T-helper 1 cell (primary cell): ENCODE measurements around the gene LYPD6B.

ENCODE experiments used
- DNase-seq, 5 donors: peaks; one replicate each; pipeline ENCODE4 v3.0.0-alpha.2; 2012 to 2020

The LYPD6B gene

DNA sequence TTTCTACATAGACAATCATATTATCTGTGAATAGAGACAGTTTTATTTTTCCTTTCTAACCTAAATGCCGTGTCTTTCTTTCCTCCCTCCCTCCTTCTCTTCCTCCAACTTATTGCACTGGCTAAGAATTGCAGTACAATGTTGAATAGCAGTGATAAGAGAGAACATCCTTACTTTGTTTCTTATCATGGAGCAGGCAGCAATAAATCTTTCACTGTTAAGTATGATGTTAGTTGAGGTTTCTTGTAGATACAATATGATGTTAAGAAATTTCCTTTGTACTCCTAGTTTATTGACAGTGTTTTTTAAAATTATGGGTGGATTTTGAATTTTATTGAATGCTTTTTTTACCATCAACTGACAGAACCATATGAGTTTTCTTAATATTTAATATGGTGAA lies 6.0 kb downstream of the LYPD6B start:
- DNase-seq = no peak

- DNase-seq = no peak
Measured at GRCh38 chr2:149047118-149047517, 8.6 kb downstream of the LYPD6B start.

DNA sequence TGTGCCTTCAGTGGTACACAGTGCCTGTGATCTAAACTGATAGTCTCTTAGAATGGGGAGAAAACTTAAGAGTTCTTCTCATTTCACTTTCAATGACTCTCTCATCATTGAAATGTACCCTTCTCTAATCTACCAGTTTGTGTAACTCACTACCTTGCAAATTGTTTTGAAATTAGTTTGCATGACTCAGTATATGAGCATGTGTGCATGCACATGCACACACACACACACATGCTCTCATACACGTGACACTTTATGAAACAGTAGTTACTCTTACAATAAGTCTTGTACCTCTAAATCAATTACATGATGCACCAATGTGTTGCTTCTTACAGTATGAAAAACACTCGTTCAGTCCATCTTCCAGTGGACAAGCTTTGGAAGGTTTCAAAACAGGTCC lies 10.6 kb downstream of the LYPD6B start:
- DNase-seq = no peak

DNA sequence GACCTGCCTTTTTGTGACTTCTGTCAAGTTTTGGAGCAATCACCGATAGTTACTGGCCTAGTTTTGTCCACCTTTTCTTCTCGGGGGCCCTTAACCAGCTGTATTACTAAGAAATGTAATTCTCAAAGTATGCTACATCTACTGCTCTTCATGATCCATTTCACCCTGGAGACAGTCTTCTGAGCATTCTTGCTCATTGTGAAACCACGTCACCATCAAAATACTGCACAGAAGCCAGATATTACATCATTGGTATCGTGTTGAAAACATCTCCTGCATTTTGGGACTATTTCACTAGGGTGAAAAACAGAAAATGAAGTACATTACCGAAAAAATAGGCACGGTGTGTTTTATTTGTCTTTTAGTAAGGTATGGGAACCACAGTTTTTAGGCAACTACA lies 11.7 kb downstream of the LYPD6B start:
- peak in 1 of 5 donors; percentile 40 for DNase-seq

GRCh38 chr2:149055751-149056150 lies 17.3 kb downstream of the LYPD6B start:
- no peak for DNase-seq

DNA sequence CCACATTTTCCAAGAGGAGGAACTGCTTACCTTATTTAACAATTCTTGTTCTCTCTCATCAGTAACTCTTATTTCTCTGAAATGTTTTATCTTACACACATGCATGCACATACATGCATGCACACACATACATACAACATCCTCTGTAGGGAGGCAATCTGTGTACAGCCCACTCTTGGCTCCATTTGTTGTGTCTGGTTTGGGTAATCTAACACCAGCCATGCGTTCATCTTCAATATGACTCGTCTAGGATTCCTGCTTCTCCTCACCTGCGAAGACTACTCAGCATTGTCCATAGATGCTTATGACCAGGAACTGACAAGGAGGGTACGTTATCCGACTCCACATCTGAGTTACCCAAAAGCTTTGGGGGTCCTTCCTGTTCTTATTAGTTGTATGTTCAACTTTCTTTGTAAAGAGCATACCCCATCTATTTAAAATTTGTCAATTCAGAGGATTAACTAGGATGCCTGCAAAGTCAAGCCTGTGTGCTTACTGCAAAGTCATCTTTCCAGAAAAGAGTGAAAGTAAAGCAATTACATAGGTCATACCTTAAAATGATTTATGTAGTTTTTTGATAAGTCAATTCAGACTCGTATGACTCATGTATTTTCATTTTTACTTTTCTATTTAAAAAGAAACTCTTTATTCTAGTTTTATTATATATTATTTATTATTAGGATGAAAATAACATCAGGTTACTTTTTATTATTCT lies 18.2 kb downstream of the LYPD6B start:
- no peak for DNase-seq

DNA sequence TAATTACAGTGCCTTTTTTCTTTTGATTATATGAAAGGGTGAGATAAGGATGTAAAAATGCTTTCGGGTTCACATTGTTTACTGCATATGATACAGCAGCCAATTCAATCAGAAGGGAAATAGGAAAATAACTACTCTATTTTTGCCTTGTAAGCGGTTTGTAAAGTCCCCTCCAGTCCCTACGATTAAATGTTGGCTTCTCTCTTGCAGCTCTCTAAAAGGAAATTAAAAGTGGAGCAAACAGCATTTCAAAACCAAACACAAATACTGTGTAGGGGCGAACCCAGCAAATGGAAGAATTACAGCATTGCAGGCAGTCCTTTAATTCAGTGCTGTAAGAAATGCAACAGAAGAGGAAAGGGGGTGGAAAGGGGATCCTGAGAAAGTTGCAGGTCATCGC lies 18.9 kb downstream of the LYPD6B start:
- no peak for DNase-seq

DNA sequence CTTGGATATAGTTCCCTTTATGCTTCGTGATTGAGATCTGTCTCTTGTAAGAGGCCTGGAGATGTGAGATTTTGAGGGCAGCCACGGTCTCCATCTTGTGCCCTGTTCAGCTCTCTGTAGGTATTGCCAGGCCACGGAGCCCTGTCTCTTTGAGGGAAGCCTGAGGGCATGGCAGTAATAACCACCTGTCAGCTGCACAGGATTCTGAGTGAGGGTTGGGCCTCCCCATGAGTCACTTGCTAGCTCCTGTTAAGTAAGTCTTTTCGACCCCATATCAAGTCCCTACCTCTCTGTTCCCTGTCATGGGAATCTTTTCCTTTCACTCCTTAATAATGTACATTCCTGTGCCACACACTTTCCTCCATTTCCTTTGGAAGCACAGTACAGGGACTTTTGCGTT lies 20.4 kb downstream of the LYPD6B start:
- DNase-seq = no peak

- no peak for DNase-seq
Measured at GRCh38 chr2:149059822-149060221, 21.3 kb downstream of the LYPD6B start.

DNA sequence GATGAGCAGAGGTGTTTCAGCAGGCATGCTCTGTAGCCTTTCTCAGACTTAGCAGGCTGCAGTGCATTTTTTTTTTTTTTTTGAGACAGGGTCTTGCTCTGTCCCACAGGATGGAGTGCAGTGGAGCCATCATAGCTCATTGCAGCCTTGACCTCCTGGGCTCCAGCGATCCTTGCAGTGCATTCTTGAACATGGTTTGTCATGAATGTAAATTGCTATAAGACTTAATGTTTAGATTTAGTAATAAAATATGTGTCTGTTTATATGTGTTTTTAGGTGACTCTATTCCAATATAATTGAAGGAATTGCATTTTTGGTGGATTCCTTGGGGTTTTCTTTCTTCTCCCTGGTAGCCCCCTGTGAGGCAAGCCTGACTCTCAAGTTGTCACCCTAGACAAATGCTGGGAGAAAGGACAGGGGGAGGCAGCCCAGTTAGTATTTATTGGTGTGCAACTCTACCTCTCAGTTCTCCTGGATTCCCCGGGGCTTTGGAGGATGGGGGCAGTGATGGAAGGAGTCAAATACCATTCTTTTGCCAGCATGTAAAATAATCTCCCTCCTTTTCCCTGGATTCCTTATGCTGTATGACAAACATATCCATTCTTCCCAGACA lies 22.7 kb downstream of the LYPD6B start:
- no peak for DNase-seq

GRCh38 chr2:149062531-149062930 lies 24.0 kb downstream of the LYPD6B start:
- DNase-seq = no peak

DNA sequence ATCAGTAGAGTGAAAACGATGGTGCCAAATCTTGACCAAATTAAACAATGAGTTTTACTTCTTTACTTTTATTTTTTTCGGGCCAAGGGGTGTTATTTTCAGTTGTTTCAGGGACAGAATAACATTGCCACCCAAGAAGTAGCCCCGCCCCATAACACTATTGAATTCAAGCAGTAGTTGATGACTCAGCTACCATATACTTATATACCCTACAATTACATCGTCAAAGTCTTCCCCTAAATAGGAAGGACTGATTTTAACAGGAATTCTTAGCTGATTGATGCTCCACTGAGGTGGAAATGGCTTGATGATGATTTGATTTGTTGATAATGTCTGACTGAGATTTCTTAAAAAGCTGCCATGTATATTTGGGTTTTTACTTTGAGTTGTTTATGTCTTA lies 24.7 kb downstream of the LYPD6B start:
- no peak for DNase-seq

DNA sequence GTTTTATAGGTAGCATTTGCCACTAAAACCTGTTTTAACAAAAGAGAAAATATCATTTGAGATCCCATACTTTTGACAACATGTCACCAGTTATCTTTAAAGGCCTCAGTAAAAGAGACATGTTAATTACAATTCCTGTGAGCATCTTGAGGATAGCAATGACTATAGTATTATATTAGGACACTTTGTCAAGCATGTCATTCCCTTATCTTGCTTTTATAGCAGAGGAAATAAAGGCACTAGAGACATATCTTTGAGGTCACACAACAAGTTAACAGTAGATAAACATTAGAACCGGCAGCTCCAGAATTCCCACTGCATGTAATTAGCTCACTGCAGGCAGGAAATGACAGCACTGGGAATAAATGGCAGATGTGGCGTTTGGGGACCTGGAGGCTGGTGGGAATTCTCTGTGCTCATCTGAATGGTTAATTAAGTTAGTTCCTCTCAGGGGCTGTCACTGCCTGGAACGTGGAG lies 25.9 kb downstream of the LYPD6B start:
- DNase-seq = no peak

GRCh38 chr2:149064856-149065630 lies 26.5 kb downstream of the LYPD6B start:
- DNase-seq = no peak

GRCh38 chr2:149068225-149068995 lies 29.9 kb downstream of the LYPD6B start:
- DNase-seq = no peak

DNA sequence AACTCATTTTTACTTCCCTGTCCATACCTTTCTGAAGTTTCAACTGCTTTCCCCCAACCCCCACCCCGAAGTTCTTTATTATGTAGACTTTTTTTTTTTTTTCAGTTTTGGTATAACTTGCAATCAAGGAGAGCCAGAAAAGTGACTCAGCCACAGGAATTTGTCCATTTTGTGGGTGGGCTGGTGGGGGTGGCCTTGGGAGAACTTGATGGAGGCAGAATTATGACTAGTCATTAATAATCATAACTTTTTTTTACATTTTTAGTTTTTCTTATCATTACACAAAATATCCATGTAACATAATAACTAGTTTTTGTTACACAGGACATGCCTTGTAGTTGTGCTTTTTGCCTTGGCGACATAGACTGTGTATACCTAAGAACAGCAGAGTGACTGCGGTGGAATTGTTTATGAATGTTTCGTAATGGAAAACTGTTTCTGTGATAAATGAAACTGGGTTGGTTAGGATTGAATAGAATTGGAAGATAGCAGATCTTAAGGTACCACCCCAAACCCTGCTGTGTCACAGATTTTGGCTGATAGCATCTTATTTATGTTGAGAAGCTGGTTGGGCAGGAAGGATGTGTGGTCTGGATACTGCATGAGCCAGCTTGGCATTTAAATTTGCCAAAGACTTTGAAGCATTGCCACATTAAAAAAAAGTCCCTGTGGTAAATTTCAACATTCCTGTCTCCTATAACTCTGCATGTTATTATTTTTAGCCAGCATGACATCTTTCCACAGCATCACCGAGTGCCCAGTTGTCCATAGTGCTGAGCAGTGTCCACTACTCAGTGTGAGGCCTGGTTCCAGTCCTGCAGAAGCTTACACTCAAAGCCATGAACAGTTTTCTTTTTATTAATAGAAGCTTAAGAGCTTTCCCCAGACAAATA lies 30.7 kb downstream of the LYPD6B start:
- peak in 2 of 5 donors; percentile 6 to 72 for DNase-seq

GRCh38 chr2:149070681-149071320 lies 32.3 kb downstream of the LYPD6B start:
- DNase-seq = no peak

DNA sequence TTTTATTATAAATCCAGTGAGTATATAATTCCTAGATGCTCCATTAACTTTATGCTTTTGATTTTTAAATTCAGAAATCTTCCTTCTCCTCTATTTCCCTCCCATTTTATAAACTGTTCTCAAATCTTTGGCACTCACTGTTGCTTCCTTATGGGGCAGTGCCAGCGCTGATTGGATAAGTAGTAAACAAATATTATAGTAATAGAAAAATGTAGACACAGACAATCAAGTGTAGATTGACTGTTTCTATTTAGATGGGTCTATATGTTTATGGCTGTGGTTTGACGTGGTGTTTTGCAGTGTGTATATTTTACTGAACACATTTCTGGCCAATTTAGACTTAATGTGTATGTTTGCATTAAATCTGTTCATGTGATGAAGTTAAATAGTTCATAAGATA lies 36.6 kb downstream of the LYPD6B start:
- DNase-seq = no peak

- no peak for DNase-seq
Measured at GRCh38 chr2:149075853-149076252, 37.4 kb downstream of the LYPD6B start.

DNA sequence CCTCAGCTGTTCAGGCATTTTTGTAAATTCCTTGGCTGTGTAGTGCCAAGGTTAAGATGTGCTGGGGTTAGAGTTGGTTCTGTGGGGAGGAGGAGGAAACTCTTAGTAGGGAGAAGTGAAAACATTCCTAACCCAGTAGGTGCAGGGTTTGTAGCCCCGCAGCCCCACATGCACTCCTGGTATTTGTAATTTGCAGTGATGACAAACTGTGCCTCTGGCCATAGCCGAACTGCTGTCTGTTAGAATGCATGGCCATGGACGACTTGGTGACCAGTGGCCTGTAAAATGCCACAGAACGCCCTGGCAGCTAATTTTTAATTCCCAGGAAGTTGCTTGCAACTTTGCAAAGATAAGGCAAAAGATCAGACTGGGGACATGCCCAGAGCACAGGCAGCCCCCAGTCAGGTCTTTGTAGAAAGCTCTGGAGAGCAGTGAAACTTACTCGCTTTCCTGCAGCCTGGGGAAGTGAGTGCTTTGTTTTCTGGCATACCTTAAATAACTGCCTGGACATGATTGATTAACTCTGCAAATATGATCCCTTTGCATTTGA lies 38.4 kb downstream of the LYPD6B start:
- no peak for DNase-seq

DNA sequence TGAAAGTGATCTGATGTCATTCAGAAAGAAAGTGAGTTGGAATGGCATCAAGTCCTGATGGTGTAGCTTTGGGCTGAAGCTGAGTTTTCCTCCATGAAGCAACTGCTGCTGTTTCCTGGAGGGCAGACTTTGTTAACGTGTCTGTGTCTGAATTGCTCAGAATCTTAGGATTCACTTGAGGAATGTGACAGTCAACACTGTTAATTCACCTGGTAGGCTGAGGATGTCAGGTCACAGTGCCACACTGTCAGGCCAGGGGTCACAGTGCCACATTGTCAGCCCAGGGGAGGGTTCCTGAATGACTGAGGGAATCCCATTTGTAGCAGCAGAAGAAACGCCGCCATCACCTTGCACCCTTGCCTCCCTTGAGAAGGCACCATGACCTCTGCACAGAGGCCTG lies 39.4 kb downstream of the LYPD6B start:
- DNase-seq = no peak
